Keratinocyte (primary cell): Measurements from ENCODE around the gene FBLN1. TPM values are rescaled to one million over a fixed set of nuclear protein-coding genes. Genes with fewer than 3 reads are reported as not detected.

Experiments
- DNase-seq: peaks from one replicate; pipeline ENCODE4 v3.0.0-alpha.2; 2011; ENCODE audit warnings: low read depth, missing footprints, low spot score
- FAIRE-seq: peaks from 2 replicates; lab custom pipeline; 2011; peaks lifted over from hg19 to GRCh38; lab: Jason Lieb, UNC
- H2AFZ ChIP-seq: 2 replicates; pipeline ENCODE4 v1.6.0; 2012; ENCODE audit warnings: low read length, control low read depth, inconsistent platforms; ENCODE audit not compliant: control insufficient read depth
- H3K27ac ChIP-seq: 2 replicates; pipeline ENCODE4 v1.5.1; 2011; ENCODE audit warnings: low read length; ENCODE audit not compliant: control insufficient read depth, insufficient read depth
- H3K27me3 ChIP-seq: 3 replicates; pipeline ENCODE4 v1.6.0; 2011; ENCODE audit warnings: low read length; ENCODE audit not compliant: control insufficient read depth, insufficient read depth; ENCODE audit errors: extremely low read depth
- H3K36me3 ChIP-seq, 2 experiments: 2 replicates in 1 of 2; 3 replicates in 1 of 2; pipeline ENCODE4 v1.5.1; 2011; ENCODE audit warnings: low read length in 2 of 2, mild to moderate bottlenecking in 1 of 2; ENCODE audit not compliant: control insufficient read depth in 2 of 2, insufficient read depth in 2 of 2; ENCODE audit errors: extremely low read depth in 1 of 2
- H3K4me1 ChIP-seq: 3 replicates; pipeline ENCODE4 v1.5.1; 2011; ENCODE audit warnings: low read length; ENCODE audit not compliant: control insufficient read depth, insufficient read depth; ENCODE audit errors: extremely low read depth
- H3K4me2 ChIP-seq: 3 replicates; pipeline ENCODE4 v1.6.0; 2011; ENCODE audit warnings: low read depth, low read length; ENCODE audit not compliant: control insufficient read depth, insufficient read depth; ENCODE audit errors: extremely low read depth
- H3K4me3 ChIP-seq, 3 experiments: fragments of 200-600 bp in 1 of 3; sonication (generic) in 1 of 3; 2 replicates in 2 of 3; 3 replicates in 1 of 3; pipeline ENCODE4 v1.5.1; 2011 to 2016; ENCODE audit warnings: low read length in 3 of 3, mild to moderate bottlenecking in 3 of 3, control low read depth in 2 of 3, inconsistent platforms in 1 of 3, low read depth in 1 of 3, mixed read lengths in 1 of 3, mixed run types in 1 of 3, moderate library complexity in 1 of 3; ENCODE audit not compliant: control insufficient read depth in 2 of 3, insufficient read depth in 2 of 3; ENCODE audit errors: extremely low read depth in 1 of 3
- H3K79me2 ChIP-seq: 2 replicates; pipeline ENCODE4 v1.6.0; 2012; ENCODE audit warnings: low read length; ENCODE audit not compliant: control insufficient read depth, insufficient read depth
- H3K9ac ChIP-seq: 3 replicates; pipeline ENCODE4 v1.6.0; 2011; ENCODE audit warnings: low read length; ENCODE audit not compliant: control insufficient read depth, insufficient read depth; ENCODE audit errors: extremely low read depth
- H3K9me1 ChIP-seq: 3 replicates; pipeline ENCODE4 v1.6.0; 2011; ENCODE audit warnings: low read length; ENCODE audit not compliant: control insufficient read depth, insufficient read depth; ENCODE audit errors: extremely low read depth
- H3K9me3 ChIP-seq: 2 replicates; pipeline ENCODE4 v1.5.1; 2012; ENCODE audit warnings: low read depth, low read length; ENCODE audit not compliant: control insufficient read depth
- H4K20me1 ChIP-seq: 3 replicates; pipeline ENCODE4 v1.6.0; 2011; ENCODE audit warnings: low read length; ENCODE audit not compliant: control insufficient read depth, insufficient read depth; ENCODE audit errors: extremely low read depth
- CTCF ChIP-seq, 3 experiments: IDR thresholded peaks in 1 of 3; conservative IDR thresholded peaks in 1 of 3; optimal IDR thresholded peaks in 1 of 3; 2 replicates in 2 of 3; 3 replicates in 1 of 3; pipeline versions ENCODE3 to v1.5.1; 2011; ENCODE audit warnings: low read length in 3 of 3, mild to moderate bottlenecking in 3 of 3, moderate library complexity in 2 of 3, control low read depth in 1 of 3, inconsistent platforms in 1 of 3; ENCODE audit not compliant: insufficient read depth in 2 of 3; ENCODE audit errors: extremely low read depth in 1 of 3
- EZH2 ChIP-seq: IDR thresholded peaks from one replicate; pipeline ENCODE4 v1.6.1; 2012; ENCODE audit warnings: inconsistent platforms, mild to moderate bottlenecking, low read length, moderate library complexity
- dilution Hi-C: fragments of 300-500 bp; cut with MboI; formaldehyde crosslinking; loops from one replicate; pipeline ENCODE4 v1.7.0; 2020; ENCODE audit warnings: low sequenced_read_pairs; ENCODE audit not compliant: extremely low pct_ligation_motif_present
- polyA plus RNA-seq, 5 experiments: library from polyadenylated mRNA; depleted of rRNA in 3 of 5; stranded (reverse) in 3 of 5; stranded (forward) in 1 of 5; unstranded in 1 of 5; fragments of >200 nt; gene quantifications; 1 replicate in 1 of 5; 2 replicates in 3 of 5; 3 replicates in 1 of 5; pipeline versions ENCODE4 v1.2.1 to v1.2.3, GENCODE V29; 2011 to 2012; ENCODE audit warnings: missing spikeins in 2 of 5, low read depth in 1 of 5, low replicate concordance in 1 of 5

Gene FBLN1
- polyA plus RNA-seq, 1 donor (not counting 4 experiments of a cell fraction or from before 2014, with no cell fraction given): 13.7 TPM

DNA sequence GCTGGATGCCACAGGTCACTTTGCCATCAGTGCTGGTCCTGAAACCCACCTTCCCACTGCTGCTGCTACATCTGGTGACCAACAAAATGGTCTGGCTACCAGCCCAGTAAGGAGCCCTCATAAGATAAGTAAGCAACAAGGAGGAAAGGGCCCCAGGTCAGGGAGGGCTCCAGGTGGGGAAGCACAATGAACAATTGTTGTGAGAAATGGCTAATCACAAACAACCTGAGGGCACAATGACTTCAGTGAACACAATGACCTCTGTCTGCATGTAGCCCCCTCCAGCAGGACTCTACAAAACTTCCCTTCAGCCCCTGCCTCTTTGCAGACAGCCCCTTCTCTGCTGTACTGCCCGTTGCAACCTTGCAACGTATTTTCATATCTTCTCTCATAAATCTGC, 19.4 kb upstream of the FBLN1 start:
- H2AFZ ChIP-seq: no peak overlapping the region
- H3K79me2 ChIP-seq: no peaks in the 10 kb centered on the region
- no peak overlapping the region for H3K4me3 ChIP-seq
- no peaks in the 10 kb centered on the region for H3K4me1 ChIP-seq
- H3K9ac ChIP-seq: no peak overlapping the region
- H3K9me3 ChIP-seq: no peaks in the 10 kb centered on the region
- no peak overlapping the region for H3K4me2 ChIP-seq
- no peaks in the 10 kb centered on the region for H3K27me3 ChIP-seq
- DNase-seq (no peak), FAIRE-seq (no peak)
- H3K36me3 ChIP-seq: no peaks in the 10 kb centered on the region
- no peak for TF ChIP-seq EZH2
- no peaks in the 10 kb centered on the region for H3K9me1 ChIP-seq
- H3K27ac ChIP-seq: no peak overlapping the region
- dilution Hi-C loops: no loop called here
- no peaks in the 10 kb centered on the region for H4K20me1 ChIP-seq

DNA sequence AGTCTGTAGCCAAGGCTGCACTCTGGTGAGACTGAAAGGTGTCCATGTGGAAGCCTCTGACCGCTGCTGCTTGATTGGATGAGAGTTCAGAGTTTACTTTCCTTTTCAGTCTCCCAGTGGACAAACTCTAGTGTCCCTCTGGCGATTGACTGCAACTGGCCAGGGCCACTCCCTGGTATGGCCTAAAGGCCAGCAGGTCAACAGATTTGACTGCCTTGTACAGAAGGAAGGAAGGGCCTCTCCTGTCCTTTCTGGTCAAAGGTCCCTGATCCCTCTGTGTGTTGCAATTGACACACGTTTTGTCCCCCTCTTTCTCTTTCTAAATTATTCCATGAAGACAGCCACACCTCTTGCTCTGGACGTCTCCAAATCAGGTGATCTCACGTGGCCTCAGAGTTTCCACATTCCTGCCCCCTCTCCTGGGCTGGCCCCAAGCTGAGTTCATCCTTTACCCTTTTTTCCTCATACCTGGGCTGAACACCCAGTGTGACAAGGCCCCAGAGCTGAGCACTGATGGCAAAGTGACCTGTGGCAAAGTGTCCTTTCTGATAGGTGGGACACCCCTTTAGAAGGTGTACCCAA, 18.7 kb upstream of the FBLN1 start:
- H3K27ac ChIP-seq: no peak overlapping the region
- H4K20me1 ChIP-seq: no peaks in the 10 kb centered on the region
- dilution Hi-C loops: no loop called here
- no peak for FAIRE-seq
- no peaks in the 10 kb centered on the region for H3K36me3 ChIP-seq
- no peaks in the 10 kb centered on the region for H3K9me3 ChIP-seq
- H3K27me3 ChIP-seq: no peaks in the 10 kb centered on the region
- no peak overlapping the region for H2AFZ ChIP-seq
- H3K9ac ChIP-seq: no peak overlapping the region
- no peak for DNase-seq
- H3K4me2 ChIP-seq: no peak overlapping the region
- TF ChIP-seq CTCF (optimal IDR thresholded peaks at IDR 0.05 in 1 of 3, IDR thresholded peaks at IDR 0.05 in 1 of 3, conservative IDR thresholded peaks at IDR 0.05 in 1 of 3; ENCODE audit: extremely low read depth in 1 of 3, insufficient read depth in 2 of 3, low read length in 3 of 3): no peak
- no peak for TF ChIP-seq EZH2
- H3K79me2 ChIP-seq: no peaks in the 10 kb centered on the region
- H3K9me1 ChIP-seq: no peaks in the 10 kb centered on the region
- no peak overlapping the region for H3K4me3 ChIP-seq
- no peaks in the 10 kb centered on the region for H3K4me1 ChIP-seq

- no peak for FAIRE-seq
Observed at GRCh38 chr22:45484742-45485141, 17.9 kb upstream of the FBLN1 start.

More at GRCh38 chr22:45484742-45485141, 17.9 kb upstream of the FBLN1 start:
- TF ChIP-seq EZH2 (no peak), CTCF (optimal IDR thresholded peaks at IDR 0.05 in 1 of 3, IDR thresholded peaks at IDR 0.05 in 1 of 3, conservative IDR thresholded peaks at IDR 0.05 in 1 of 3; ENCODE audit: extremely low read depth in 1 of 3, insufficient read depth in 2 of 3, low read length in 3 of 3) (no peak)
- Histone ChIP-seq H3K27me3 (no peaks in the 10 kb centered on the region), H3K4me1 (no peaks in the 10 kb centered on the region), H3K4me2 (no peak overlapping the region), H3K27ac (no peak overlapping the region), H3K79me2 (no peaks in the 10 kb centered on the region), H3K9me1 (no peaks in the 10 kb centered on the region), H3K36me3 (no peaks in the 10 kb centered on the region), H3K9me3 (no peaks in the 10 kb centered on the region), H3K9ac (no peak overlapping the region), H3K4me3 (no peak overlapping the region), H2AFZ (no peak overlapping the region), H4K20me1 (no peaks in the 10 kb centered on the region)
- DNase-seq: no peak
- dilution Hi-C loops: no loop called here
